H1 (cell line): ENCODE data around the gene CXCL10. TPM values are rescaled to one million over a fixed set of nuclear protein-coding genes. Genes with fewer than 3 reads are reported as not detected.

Experiments
- CBX5 ChIP-seq: fragments of 300-800, 300-1000 bp; sonication (generic); IDR thresholded peaks from 2 replicates; pipeline ENCODE4 v1.7.1; 2016; ENCODE audit warnings: antibody characterized with exemption, low read length, low read depth
- E2F6 ChIP-seq: IDR thresholded peaks from 2 replicates; pipeline ENCODE4 v1.6.1; 2012; ENCODE audit warnings: inconsistent platforms
- GABPA ChIP-seq: IDR thresholded peaks from 2 replicates; pipeline ENCODE4 v1.6.1; 2011; ENCODE audit warnings: mild to moderate bottlenecking, low read length, moderate library complexity, borderline replicate concordance; ENCODE audit not compliant: insufficient read depth
- NANOG ChIP-seq: IDR thresholded peaks from 2 replicates; pipeline ENCODE4 v1.6.1; 2011; ENCODE audit warnings: low read length, low read depth, mild to moderate bottlenecking, inconsistent platforms; ENCODE audit not compliant: insufficient read depth, poor library complexity, severe bottlenecking
- SIN3A ChIP-seq, 2 experiments: IDR thresholded peaks in 1 of 2; conservative IDR thresholded peaks in 1 of 2; 2 replicates each; pipeline ENCODE4 v1.6.1; 2011 to 2012; ENCODE audit warnings: low read length in 2 of 2, improper control_type of control experiment in 1 of 2, low read depth in 1 of 2, mild to moderate bottlenecking in 1 of 2
- SUZ12 ChIP-seq: fragments of 200-600 bp; sonication (generic); IDR thresholded peaks from 2 replicates; pipeline ENCODE4 v1.6.1; 2012; ENCODE audit warnings: mild to moderate bottlenecking, inconsistent platforms, low read length, moderate library complexity, mixed read lengths
- polyA plus RNA-seq, 7 experiments: library from polyadenylated mRNA; depleted of rRNA in 3 of 7; stranded (reverse) in 5 of 7; unstranded in 2 of 7; fragments of >200 nt in 5 of 7; fragments of 200-250 nt in 2 of 7; gene quantifications; 1 replicate in 5 of 7; 2 replicates in 1 of 7; 4 replicates in 1 of 7; pipeline versions ENCODE4 v1.2.1 to v1.2.3, GENCODE V29; 2011 to 2013; ENCODE audit warnings: missing spikeins in 2 of 7, mixed read lengths in 2 of 7
- total RNA-seq: library from RNA; stranded (reverse); fragmentation: NEBNext Ultra II Directional; extraction: Animal tissue kit (Norgen Biotek cat#: 25700); gene quantifications from 2 replicates; pipeline ENCODE4 v1.2.1, GENCODE V29; 2021

Gene CXCL10
- total and polyA plus RNA-seq, 2 of the 8 experiments (the other 6 are each of a cell fraction or from before 2014, with no cell fraction given): not detected

GRCh38 chr4:76066546-76066945 is 43.2 kb upstream of the CXCL10 start (continued):
- TF ChIP-seq SIN3A (conservative IDR thresholded peaks at IDR 0.05 in 1 of 2, IDR thresholded peaks at IDR 0.05 in 1 of 2; ENCODE audit: low read depth in 1 of 2, low read length in 2 of 2) (no peak), E2F6 (no peak), SUZ12 (no peak), GABPA (no peak), NANOG (no peak), CBX5 (no peak)
